ENCODE data around the gene TNK2. TPM values are rescaled to one million over a fixed set of nuclear protein-coding genes. Genes with fewer than 3 reads are reported as not detected.

TNK2 gene
- total RNA-seq, 6 experiments from 2014 or later = 12.6 to 52.5 (median 25.3) TPM

GRCh38 chr3:195893044-195893395 lies 15.3 kb downstream of the TNK2 start:
- Histone ChIP-seq H3K27ac (peak overlapping the region in 1 of 3 donors; percentile 20), H3K4me1 (peaks cover 0 to 55% (median 22%) of the 10 kb centered on the region in 4 donors), H3K27me3 (no peaks in the 10 kb centered on the region), H3K9me3 (no peaks in the 10 kb centered on the region), H3K36me3 (no peaks in the 10 kb centered on the region), H3K4me3 (peak overlapping the region; percentile 5 to 49 (median 19))
- 13% methylated on average over 4 of the region's 9 CpGs for WGBS (ENCODE audit: insufficient coverage, low coverage, low lambda C conversion rate, missing lambda C conversion rate)
- TF ChIP-seq POLR2A (IDR thresholded peaks at IDR 0.05) = no peak
- no peak for TF ChIP-seq CTCF (IDR thresholded peaks at IDR 0.05)
- intact Hi-C loops (cut with DNase I) = loop anchor here in 1 of 2 donors (5.0 kb wide), 1 partner anchor 36 kb away; no protein-coding TSS in a partner anchor
- peak; percentile 6 to 56 (median 30) for ATAC-seq
- peak; percentile 62 to 84 (median 70) for DNase-seq

GRCh38 chr3:195892105-195893043 lies 16.0 kb downstream of the TNK2 start:
- Histone ChIP-seq H3K4me1 (peaks cover 0 to 55% (median 22%) of the 10 kb centered on the region in 4 donors), H3K36me3 (no peaks in the 10 kb centered on the region), H3K27me3 (no peaks in the 10 kb centered on the region), H3K9me3 (no peaks in the 10 kb centered on the region), H3K27ac (peak overlapping the region in 2 of 3 donors; percentile 37 to 40), H3K4me3 (peak overlapping the region; percentile 27 to 49 (median 33))
- WGBS (ENCODE audit: insufficient coverage, low coverage, low lambda C conversion rate, missing lambda C conversion rate) = 24% methylated on average over 8 of the region's 35 CpGs
- DNase-seq (peak in 2 of 3 donors; percentile 74 to 83), ATAC-seq (peak; percentile 25 to 58 (median 52))
- intact Hi-C loops (cut with DNase I) = loop anchor here in 1 of 2 donors (5.0 kb wide), 1 partner anchor 35 kb away; no protein-coding TSS in a partner anchor
- peak; percentile 28 for TF ChIP-seq POLR2A (IDR thresholded peaks at IDR 0.05)
- no peak for TF ChIP-seq CTCF (IDR thresholded peaks at IDR 0.05)

GRCh38 chr3:195891431-195892104 lies 16.8 kb downstream of the TNK2 start:
- ATAC-seq (no peak), DNase-seq (no peak)
- H3K9me3 ChIP-seq = no peaks in the 10 kb centered on the region
- no peak for TF ChIP-seq CTCF (IDR thresholded peaks at IDR 0.05)
- TF ChIP-seq POLR2A (IDR thresholded peaks at IDR 0.05) = no peak
- peak overlapping the region in 2 of 3 donors; percentile 27 to 49 for H3K4me3 ChIP-seq
- intact Hi-C loops (cut with DNase I) = loop anchor here in 1 of 2 donors (5.0 kb wide), 1 partner anchor 34 kb away; no protein-coding TSS in a partner anchor
- peaks cover 0 to 55% (median 20%) of the 10 kb centered on the region in 4 donors for H3K4me1 ChIP-seq
- H3K27me3 ChIP-seq = no peaks in the 10 kb centered on the region
- 54% methylated on average over 11 of the region's 19 CpGs for WGBS (ENCODE audit: insufficient coverage, low coverage, low lambda C conversion rate, missing lambda C conversion rate)
- H3K36me3 ChIP-seq = no peaks in the 10 kb centered on the region
- no peak overlapping the region for H3K27ac ChIP-seq

GRCh38 chr3:195889870-195890295 lies 18.5 kb downstream of the TNK2 start:
- WGBS (ENCODE audit: insufficient coverage, low coverage, low lambda C conversion rate, missing lambda C conversion rate) = 31% methylated on average over 5 of the region's 8 CpGs
- peak in 1 of 3 donors; percentile 77 for DNase-seq
- TF ChIP-seq CTCF (IDR thresholded peaks at IDR 0.05) (no peak), POLR2A (IDR thresholded peaks at IDR 0.05) (no peak)
- H3K27me3 ChIP-seq = no peaks in the 10 kb centered on the region
- peaks cover 0 to 44% (median 17%) of the 10 kb centered on the region in 4 donors for H3K4me1 ChIP-seq
- no peaks in the 10 kb centered on the region for H3K9me3 ChIP-seq
- H3K27ac ChIP-seq = peak overlapping the region in 1 of 3 donors; percentile 69
- ATAC-seq = peak in 3 of 4 donors; percentile 19 to 57 (median 54)
- peak overlapping the region in 1 of 3 donors; percentile 9 for H3K4me3 ChIP-seq
- intact Hi-C loops (cut with DNase I) = loop anchor here in 1 of 2 donors (5.0 kb wide), 1 partner anchor 33 kb away; no protein-coding TSS in a partner anchor
- peaks cover 0 to under 1% (median 0%) of the 10 kb centered on the region in 4 donors for H3K36me3 ChIP-seq
